ENCODE data around the gene TFF3.

Gene TFF3

DNA sequence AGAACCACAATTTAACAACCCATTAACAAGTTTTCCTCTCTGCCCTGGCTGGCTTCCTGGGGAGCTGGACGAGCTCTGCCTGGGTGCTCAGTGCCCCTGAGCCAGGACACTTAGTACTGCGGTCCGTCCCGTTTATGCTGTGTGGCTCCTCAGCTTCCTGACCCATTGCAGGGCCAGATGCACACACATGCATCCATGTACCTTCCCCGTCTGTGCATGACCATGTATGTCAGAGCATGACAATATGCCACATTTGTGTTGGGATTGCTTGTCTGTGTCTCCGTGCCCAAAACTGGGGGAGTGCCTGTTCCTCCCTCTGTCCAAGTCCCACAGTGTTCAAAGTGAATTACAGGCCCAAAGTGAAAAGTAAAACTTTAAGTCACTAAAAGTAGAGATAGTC lies 9.7 kb upstream of the TFF3 start:
- peaks cover 7% of the 10 kb centered on the region for H3K27me3 ChIP-seq (ENCODE audit: insufficient read depth, poor library complexity, severe bottlenecking)
- no peak for TF ChIP-seq CTCF (IDR thresholded peaks at IDR 0.05; ENCODE audit: poor library complexity, severe bottlenecking)
- no peak overlapping the region for H3K4me3 ChIP-seq (ENCODE audit: severe bottlenecking)
- H3K27ac ChIP-seq (ENCODE audit: poor library complexity, severe bottlenecking) = no peak overlapping the region
- H3K36me3 ChIP-seq (ENCODE audit: low read depth) = no peaks in the 10 kb centered on the region
- H3K9me3 ChIP-seq (ENCODE audit: severe bottlenecking) = no peaks in the 10 kb centered on the region
- H3K4me1 ChIP-seq (ENCODE audit: insufficient read depth, poor library complexity, severe bottlenecking) = no peaks in the 10 kb centered on the region
- no peak for ATAC-seq (ENCODE audit: low read depth)
- DNase-seq (ENCODE audit: low spot score) = no peak

- H3K27me3 ChIP-seq (ENCODE audit: insufficient read depth, poor library complexity, severe bottlenecking) = no peaks in the 10 kb centered on the region
- DNase-seq (ENCODE audit: low spot score) (no peak), ATAC-seq (ENCODE audit: low read depth) (no peak)
- H3K4me3 ChIP-seq (ENCODE audit: severe bottlenecking) = no peak overlapping the region
- no peaks in the 10 kb centered on the region for H3K4me1 ChIP-seq (ENCODE audit: insufficient read depth, poor library complexity, severe bottlenecking)
- no peak overlapping the region for H3K27ac ChIP-seq (ENCODE audit: poor library complexity, severe bottlenecking)
- no peak for TF ChIP-seq CTCF (IDR thresholded peaks at IDR 0.05; ENCODE audit: poor library complexity, severe bottlenecking)
- no peaks in the 10 kb centered on the region for H3K36me3 ChIP-seq (ENCODE audit: low read depth)
- H3K9me3 ChIP-seq (ENCODE audit: severe bottlenecking) = no peaks in the 10 kb centered on the region
Observed at GRCh38 chr21:42321845-42322244, 6.6 kb upstream of the TFF3 start.

- DNase-seq (ENCODE audit: low spot score) = no peak
- no peaks in the 10 kb centered on the region for H3K4me1 ChIP-seq (ENCODE audit: insufficient read depth, poor library complexity, severe bottlenecking)
- H3K9me3 ChIP-seq (ENCODE audit: severe bottlenecking) = no peaks in the 10 kb centered on the region
- H3K27ac ChIP-seq (ENCODE audit: poor library complexity, severe bottlenecking) = no peak overlapping the region
- H3K27me3 ChIP-seq (ENCODE audit: insufficient read depth, poor library complexity, severe bottlenecking) = no peaks in the 10 kb centered on the region
- no peak overlapping the region for H3K4me3 ChIP-seq (ENCODE audit: severe bottlenecking)
- TF ChIP-seq CTCF (IDR thresholded peaks at IDR 0.05; ENCODE audit: poor library complexity, severe bottlenecking) = no peak
- H3K36me3 ChIP-seq (ENCODE audit: low read depth) = no peaks in the 10 kb centered on the region
- ATAC-seq (ENCODE audit: low read depth) = no peak
Observed at GRCh38 chr21:42321231-42321630, 6.0 kb upstream of the TFF3 start.

DNA sequence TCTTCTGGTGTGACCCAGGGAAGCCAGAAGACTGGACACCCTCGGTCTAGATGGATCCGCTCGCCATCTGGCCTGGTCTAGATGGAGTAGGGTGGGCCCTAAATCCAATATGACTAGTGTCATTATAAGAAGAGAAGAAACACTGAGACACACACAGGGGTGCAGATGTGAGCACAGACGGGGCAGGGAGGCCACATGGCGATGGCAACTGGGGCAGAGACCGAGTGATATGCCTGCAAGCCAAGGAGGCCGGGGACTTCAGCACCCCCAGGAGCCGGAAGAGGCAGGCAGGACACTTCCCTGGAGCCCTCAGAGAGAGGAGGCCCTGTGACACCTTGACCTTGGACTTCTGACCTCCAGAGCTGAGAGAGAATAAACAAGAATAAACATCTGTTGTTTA lies 5.6 kb upstream of the TFF3 start:
- TF ChIP-seq CTCF (IDR thresholded peaks at IDR 0.05; ENCODE audit: poor library complexity, severe bottlenecking) = no peak
- no peaks in the 10 kb centered on the region for H3K36me3 ChIP-seq (ENCODE audit: low read depth)
- no peak overlapping the region for H3K4me3 ChIP-seq (ENCODE audit: severe bottlenecking)
- H3K4me1 ChIP-seq (ENCODE audit: insufficient read depth, poor library complexity, severe bottlenecking) = no peaks in the 10 kb centered on the region
- ATAC-seq (ENCODE audit: low read depth) = no peak
- DNase-seq (ENCODE audit: low spot score) = no peak
- no peak overlapping the region for H3K27ac ChIP-seq (ENCODE audit: poor library complexity, severe bottlenecking)
- no peaks in the 10 kb centered on the region for H3K9me3 ChIP-seq (ENCODE audit: severe bottlenecking)
- H3K27me3 ChIP-seq (ENCODE audit: insufficient read depth, poor library complexity, severe bottlenecking) = no peaks in the 10 kb centered on the region

- TF ChIP-seq CTCF (IDR thresholded peaks at IDR 0.05; ENCODE audit: poor library complexity, severe bottlenecking) = no peak
- H3K36me3 ChIP-seq (ENCODE audit: low read depth) = no peaks in the 10 kb centered on the region
- H3K9me3 ChIP-seq (ENCODE audit: severe bottlenecking) = no peaks in the 10 kb centered on the region
- ATAC-seq (ENCODE audit: low read depth) (no peak), DNase-seq (ENCODE audit: low spot score) (no peak)
- H3K4me3 ChIP-seq (ENCODE audit: severe bottlenecking) = no peak overlapping the region
- no peaks in the 10 kb centered on the region for H3K4me1 ChIP-seq (ENCODE audit: insufficient read depth, poor library complexity, severe bottlenecking)
- no peak overlapping the region for H3K27ac ChIP-seq (ENCODE audit: poor library complexity, severe bottlenecking)
- H3K27me3 ChIP-seq (ENCODE audit: insufficient read depth, poor library complexity, severe bottlenecking) = no peaks in the 10 kb centered on the region
Observed at GRCh38 chr21:42319851-42320572, 4.8 kb upstream of the TFF3 start.
